Muscle layer of colon (tissue), 2 donors: ENCODE results near the gene NOL7.

Experiments used
- H3K27ac ChIP-seq: one replicate; pipeline ENCODE4 v1.7.0; 2013; ENCODE audit warnings: low read depth, mild to moderate bottlenecking, low read length, moderate library complexity
- H3K27me3 ChIP-seq, 2 donors: one replicate each; pipeline ENCODE4 v1.7.0; 2013; ENCODE audit warnings: low read length in 2 of 2, mild to moderate bottlenecking in 2 of 2; ENCODE audit not compliant: insufficient read depth in 2 of 2, control insufficient read depth in 1 of 2
- H3K36me3 ChIP-seq: one replicate; pipeline ENCODE4 v1.7.0; 2013; ENCODE audit warnings: mild to moderate bottlenecking, low read length; ENCODE audit not compliant: insufficient read depth
- H3K4me1 ChIP-seq: one replicate; pipeline ENCODE4 v1.7.0; 2013; ENCODE audit warnings: mild to moderate bottlenecking, low read length; ENCODE audit not compliant: insufficient read depth
- H3K4me3 ChIP-seq, 2 donors: one replicate each; pipeline ENCODE4 v1.7.0; 2013; ENCODE audit warnings: low read length in 2 of 2, low read depth in 1 of 2, mild to moderate bottlenecking in 1 of 2, moderate library complexity in 1 of 2
- H3K9ac ChIP-seq: one replicate; pipeline ENCODE4 v1.7.0; 2013; ENCODE audit warnings: low read length
- H3K9me3 ChIP-seq: one replicate; pipeline ENCODE4 v1.7.0; 2013; ENCODE audit warnings: mild to moderate bottlenecking, low read length
- donor health status: abdominal sarcoma.
- donor health status: Adenocarcinoma of cecum.

The NOL7 gene

GRCh38 chr6:13660893-13661292, 45.8 kb downstream of the NOL7 start:
- peaks cover 15% of the 10 kb centered on the region for H3K4me1 ChIP-seq

GRCh38 chr6:13661647-13662046, 46.5 kb downstream of the NOL7 start:
- Histone ChIP-seq H3K9me3 (no peaks in the 10 kb centered on the region), H3K27ac (no peak overlapping the region), H3K9ac (no peak overlapping the region), H3K27me3 (no peaks in the 10 kb centered on the region), H3K4me3 (no peak overlapping the region), H3K36me3 (no peaks in the 10 kb centered on the region), H3K4me1 (peaks cover 15% of the 10 kb centered on the region)

More at GRCh38 chr6:13660893-13661292, 45.8 kb downstream of the NOL7 start:
- Histone ChIP-seq H3K4me3 (no peak overlapping the region), H3K36me3 (no peaks in the 10 kb centered on the region), H3K27me3 (no peaks in the 10 kb centered on the region), H3K9ac (no peak overlapping the region), H3K9me3 (no peaks in the 10 kb centered on the region), H3K27ac (no peak overlapping the region)

- H3K27me3 ChIP-seq, result no peaks in the 10 kb centered on the region
- no peak overlapping the region for H3K27ac ChIP-seq
- no peak overlapping the region for H3K4me3 ChIP-seq
Measured at GRCh38 chr6:13662651-13663334, 47.7 kb downstream of the NOL7 start.

DNA sequence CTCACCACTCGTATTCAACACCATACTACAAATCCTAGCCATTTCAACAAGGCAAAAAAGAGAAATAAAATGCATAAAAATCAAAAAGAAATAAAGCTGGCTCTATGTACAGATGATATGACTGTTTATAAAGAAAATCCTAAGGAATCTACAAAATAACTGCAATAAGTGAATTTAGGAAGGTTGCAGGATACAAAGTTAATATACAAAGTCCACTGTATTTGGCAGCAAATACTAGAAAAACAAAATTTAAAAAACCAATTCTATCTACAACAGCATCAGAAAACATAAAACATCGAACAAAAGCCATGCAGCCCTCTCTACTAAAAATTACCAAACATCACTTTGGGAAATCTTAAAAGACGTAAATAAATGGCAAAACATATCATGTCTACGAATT, 48.9 kb downstream of the NOL7 start:
- Histone ChIP-seq H3K4me3 (no peak overlapping the region), H3K9me3 (no peaks in the 10 kb centered on the region), H3K9ac (no peak overlapping the region), H3K27ac (no peak overlapping the region), H3K36me3 (no peaks in the 10 kb centered on the region), H3K27me3 (no peaks in the 10 kb centered on the region), H3K4me1 (peaks cover 15% of the 10 kb centered on the region)

More at GRCh38 chr6:13662651-13663334, 47.7 kb downstream of the NOL7 start:
- Histone ChIP-seq H3K9me3 (no peaks in the 10 kb centered on the region), H3K36me3 (no peaks in the 10 kb centered on the region), H3K4me1 (peaks cover 15% of the 10 kb centered on the region), H3K9ac (no peak overlapping the region)

DNA sequence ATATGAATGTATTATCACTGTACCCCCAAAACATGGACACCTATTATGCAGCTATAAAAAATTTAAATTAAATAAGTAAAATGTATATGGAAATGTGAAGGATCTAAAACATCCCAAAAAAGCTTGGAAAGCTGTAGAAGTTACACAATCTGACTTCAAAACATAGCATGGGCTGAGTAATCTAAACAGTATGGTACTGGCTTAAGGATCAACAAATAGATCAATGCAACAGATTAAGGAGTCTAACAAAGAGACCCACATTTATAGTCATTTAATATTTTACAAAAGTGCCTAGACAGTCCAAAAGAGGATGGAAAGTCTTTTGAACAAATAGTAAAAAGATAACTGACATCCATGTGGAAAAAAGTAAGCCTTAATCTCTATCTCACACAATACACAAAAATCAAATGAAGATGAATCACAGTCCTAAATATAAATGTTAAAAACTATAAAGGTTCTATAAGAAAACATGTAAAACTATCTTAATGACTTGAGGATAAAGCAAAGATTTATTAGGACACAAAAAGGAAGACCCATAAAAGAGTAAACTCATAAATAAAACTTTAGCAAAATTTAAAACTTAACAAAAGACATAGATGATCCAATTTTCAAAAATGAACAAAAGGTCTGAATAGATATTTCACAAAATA, 49.7 kb downstream of the NOL7 start:
- H3K27me3 ChIP-seq, result no peaks in the 10 kb centered on the region
- no peak overlapping the region for H3K9ac ChIP-seq
- H3K4me1 ChIP-seq, result peaks cover 15% of the 10 kb centered on the region
- no peaks in the 10 kb centered on the region for H3K36me3 ChIP-seq
- no peak overlapping the region for H3K4me3 ChIP-seq
- no peak overlapping the region for H3K27ac ChIP-seq
- no peaks in the 10 kb centered on the region for H3K9me3 ChIP-seq

- Histone ChIP-seq H3K9me3 (no peaks in the 10 kb centered on the region), H3K9ac (no peak overlapping the region), H3K36me3 (no peaks in the 10 kb centered on the region), H3K27me3 (no peaks in the 10 kb centered on the region), H3K4me3 (no peak overlapping the region), H3K4me1 (peaks cover 10% of the 10 kb centered on the region), H3K27ac (no peak overlapping the region)
Measured at GRCh38 chr6:13666194-13667105, 51.3 kb downstream of the NOL7 start.

DNA sequence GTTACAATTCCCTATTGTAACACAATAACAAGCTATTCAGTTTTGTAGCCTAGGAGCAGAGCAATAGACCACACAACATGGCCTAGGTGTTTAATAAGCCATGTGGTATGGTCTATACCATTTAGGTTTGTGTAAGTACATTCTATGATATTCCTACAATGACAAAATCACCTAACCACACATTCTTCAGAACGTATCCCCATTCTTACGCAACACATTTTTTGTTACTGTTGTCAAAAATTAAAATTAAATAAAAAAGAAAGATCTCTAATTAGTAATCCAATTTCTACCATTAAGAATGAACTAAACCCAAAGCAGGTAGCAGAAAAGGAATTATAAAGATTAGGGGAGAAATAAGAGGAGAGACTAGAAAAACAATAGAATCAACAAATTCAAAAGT, 52.5 kb downstream of the NOL7 start:
- Histone ChIP-seq H3K27ac (no peak overlapping the region), H3K36me3 (no peaks in the 10 kb centered on the region), H3K27me3 (no peaks in the 10 kb centered on the region), H3K4me3 (no peak overlapping the region), H3K4me1 (peaks cover 10% of the 10 kb centered on the region), H3K9me3 (no peaks in the 10 kb centered on the region), H3K9ac (no peak overlapping the region)

- Histone ChIP-seq H3K4me1 (peaks cover 6% of the 10 kb centered on the region), H3K9me3 (no peaks in the 10 kb centered on the region), H3K27me3 (no peaks in the 10 kb centered on the region), H3K27ac (no peak overlapping the region), H3K9ac (no peak overlapping the region), H3K36me3 (no peaks in the 10 kb centered on the region), H3K4me3 (no peak overlapping the region)
Measured at GRCh38 chr6:13668291-13668928, 53.3 kb downstream of the NOL7 start.

- Histone ChIP-seq H3K27ac (no peak overlapping the region), H3K4me3 (no peak overlapping the region), H3K27me3 (no peaks in the 10 kb centered on the region), H3K9me3 (no peaks in the 10 kb centered on the region), H3K4me1 (peaks cover 5% of the 10 kb centered on the region), H3K9ac (no peak overlapping the region), H3K36me3 (no peaks in the 10 kb centered on the region)
Measured at GRCh38 chr6:13669476-13669875, 54.3 kb downstream of the NOL7 start.
